HEK293T (cell line): ENCODE data around the gene ASF1B.

Experiments
- ARNT ChIP-seq: fragments of 450-650 bp; IDR thresholded peaks from 2 replicates; pipeline ENCODE4 v1.6.1; 2017; ENCODE audit warnings: mild to moderate bottlenecking
- ELF4 ChIP-seq: fragments of 450-650 bp; IDR thresholded peaks from 2 replicates; pipeline ENCODE4 v1.6.1; 2017; ENCODE audit warnings: antibody characterized with exemption
- FOXA1 ChIP-seq: fragments of 450-650 bp; IDR thresholded peaks from 2 replicates; pipeline ENCODE4 v1.6.1; 2016; ENCODE audit warnings: mild to moderate bottlenecking
- FOXK2 ChIP-seq: fragments of 450-650 bp; IDR thresholded peaks from 2 replicates; pipeline ENCODE4 v1.6.1; 2016; ENCODE audit warnings: mild to moderate bottlenecking
- FOXM1 ChIP-seq: fragments of 450-650 bp; IDR thresholded peaks from 2 replicates; pipeline ENCODE4 v1.6.1; 2017; ENCODE audit warnings: mild to moderate bottlenecking, borderline replicate concordance
- HDGF ChIP-seq: fragments of 450-650 bp; IDR thresholded peaks from 2 replicates; pipeline ENCODE4 v1.6.1; 2017; ENCODE audit warnings: antibody characterized with exemption, borderline replicate concordance
- LEF1 ChIP-seq: fragments of 450-650 bp; IDR thresholded peaks from 2 replicates; pipeline ENCODE4 v1.6.1; 2017; ENCODE audit warnings: mild to moderate bottlenecking, borderline replicate concordance
- NFRKB ChIP-seq: fragments of 450-650 bp; IDR thresholded peaks from 2 replicates; pipeline ENCODE4 v1.6.1; 2016; ENCODE audit warnings: mild to moderate bottlenecking, moderate library complexity
- PKNOX1 ChIP-seq: fragments of 450-650 bp; IDR thresholded peaks from 2 replicates; pipeline ENCODE4 v1.6.1; 2016
- SP1 ChIP-seq: fragments of 450-650 bp; IDR thresholded peaks from 2 replicates; pipeline ENCODE4 v1.6.1; 2017
- SUZ12 ChIP-seq: fragments of 450-650 bp; IDR thresholded peaks from 2 replicates; pipeline ENCODE4 v1.6.1; 2016; ENCODE audit warnings: mild to moderate bottlenecking
- TARDBP ChIP-seq: fragments of 450-650 bp; IDR thresholded peaks from 2 replicates; pipeline ENCODE4 v1.6.1; 2016
- ZNF384 ChIP-seq: fragments of 450-650 bp; IDR thresholded peaks from 2 replicates; pipeline ENCODE4 v1.6.1; 2016

GRCh38 chr19:14081797-14082674 lies 54.4 kb downstream of the ASF1B start:
- TF ChIP-seq FOXM1 = no peak
- TF ChIP-seq SP1 = no peak
- no peak for TF ChIP-seq LEF1
- no peak for TF ChIP-seq FOXA1
- TF ChIP-seq HDGF = no peak
- no peak for TF ChIP-seq NFRKB
- TF ChIP-seq PKNOX1 = no peak
- no peak for TF ChIP-seq ARNT
- no peak for TF ChIP-seq ZNF384
- no peak for TF ChIP-seq TARDBP
- no peak for TF ChIP-seq FOXK2
- TF ChIP-seq ELF4 = no peak
- no peak for TF ChIP-seq SUZ12
